Measurements from ENCODE around the gene GRB14. TPM values are rescaled to one million over a fixed set of nuclear protein-coding genes. Genes with fewer than 3 reads are reported as not detected.

Gene GRB14
- total RNA-seq, 1 experiment from 2014 or later, result 6.3 TPM

DNA sequence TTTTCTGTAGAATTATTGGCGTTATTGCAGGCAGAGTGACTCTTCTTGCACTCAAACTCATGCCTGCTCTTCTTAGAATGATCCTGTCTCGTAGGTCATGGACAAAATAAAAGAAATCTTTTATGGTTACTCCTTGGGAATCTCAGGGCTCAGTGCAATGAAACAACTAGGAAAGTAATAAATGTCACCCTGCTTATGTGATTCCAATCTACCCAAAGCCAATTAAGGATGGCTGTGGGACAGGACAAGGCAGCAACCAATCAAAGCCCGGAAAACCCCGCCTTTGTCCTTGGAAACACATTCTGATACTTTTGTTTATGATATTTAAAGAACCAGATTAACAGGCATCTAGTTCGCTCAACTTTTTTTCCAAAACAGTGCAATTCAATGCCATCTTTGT lies 53.0 kb downstream of the GRB14 start:
- Histone ChIP-seq H3K4me3 (replicated peaks in 1 of 2; ENCODE audit: low read depth in 1 of 2, low read length in 2 of 2) (no peak overlapping the region), H3K9ac (ENCODE audit: low read length) (no peak overlapping the region), H3K9me3 (ENCODE audit: control insufficient read depth in 1 of 2, insufficient read depth in 1 of 2, low read depth in 1 of 2, low read length in 2 of 2) (no peaks in the 10 kb centered on the region), H3K36me3 (ENCODE audit: control insufficient read depth in 1 of 2, insufficient read depth in 2 of 2, low read length in 2 of 2) (no peaks in the 10 kb centered on the region), H3K27me3 (ENCODE audit: insufficient read depth, low read length) (no peaks in the 10 kb centered on the region), H2AFZ (ENCODE audit: low read depth, low read length, poor library complexity, severe bottlenecking) (no peak overlapping the region), H3K79me2 (ENCODE audit: insufficient read depth, low read length) (no peaks in the 10 kb centered on the region), H4K20me1 (ENCODE audit: insufficient read depth) (no peaks in the 10 kb centered on the region), H3K4me1 (ENCODE audit: control insufficient read depth in 1 of 2, insufficient read depth in 2 of 2, low read length in 2 of 2) (no peaks in the 10 kb centered on the region), H3K9me2 (ENCODE audit: insufficient read depth) (no peaks in the 10 kb centered on the region), H3K4me2 (ENCODE audit: low read length) (no peak overlapping the region), H3K27ac (ENCODE audit: low read depth, low read length) (no peak overlapping the region)
- no peak for DNase-seq (ENCODE audit: low read depth, low spot score)
- ChIA-PET CTCF (interaction anchor here (1.9 kb wide), 1 partner anchor 8 kb away, joined by 8 read pairs; no protein-coding TSS in a partner anchor), POLR2A (no interaction called here), RAD21 (ENCODE audit: low non-redundant PET in 1 of 2, low total read pairs in 2 of 2, uncharacterized antibody in 2 of 2, unreplicated experiment in 2 of 2) (no interaction called here)
- no peak for ATAC-seq
- no TSS peak for BruUV-seq (replicated peaks)
- TF ChIP-seq POLR2AphosphoS5 (IDR thresholded peaks at IDR 0.05; ENCODE audit: low read depth, low read length), result no peak
- no peak for TF ChIP-seq RAD21 (IDR thresholded peaks at IDR 0.05; ENCODE audit: low read depth)
- TF ChIP-seq, protein P1, sequence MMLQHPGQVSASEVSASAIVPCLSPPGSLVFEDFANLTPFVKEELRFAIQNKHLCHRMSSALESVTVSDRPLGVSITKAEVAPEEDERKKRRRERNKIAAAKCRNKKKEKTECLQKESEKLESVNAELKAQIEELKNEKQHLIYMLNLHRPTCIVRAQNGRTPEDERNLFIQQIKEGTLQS (IDR thresholded peaks at IDR 0.05), result no peak
- TF ChIP-seq FOSL1 (IDR thresholded peaks at IDR 0.05; ENCODE audit: low read depth), result no peak
- TF ChIP-seq SRF (IDR thresholded peaks at IDR 0.05; ENCODE audit: low read depth), result no peak
- TF ChIP-seq CEBPB (IDR thresholded peaks at IDR 0.05; ENCODE audit: low read depth), result no peak
- TF ChIP-seq POLR2A (IDR thresholded peaks at IDR 0.05; ENCODE audit: borderline replicate concordance, extremely low read depth, insufficient read depth, insufficient read length), result no peak
- no peak for TF ChIP-seq TCF7L2 (IDR thresholded peaks at IDR 0.05; ENCODE audit: borderline replicate concordance, extremely low read depth, insufficient read depth, insufficient read length)
- intact Hi-C loops (cut with micrococcal nuclease), result no loop called here

DNA sequence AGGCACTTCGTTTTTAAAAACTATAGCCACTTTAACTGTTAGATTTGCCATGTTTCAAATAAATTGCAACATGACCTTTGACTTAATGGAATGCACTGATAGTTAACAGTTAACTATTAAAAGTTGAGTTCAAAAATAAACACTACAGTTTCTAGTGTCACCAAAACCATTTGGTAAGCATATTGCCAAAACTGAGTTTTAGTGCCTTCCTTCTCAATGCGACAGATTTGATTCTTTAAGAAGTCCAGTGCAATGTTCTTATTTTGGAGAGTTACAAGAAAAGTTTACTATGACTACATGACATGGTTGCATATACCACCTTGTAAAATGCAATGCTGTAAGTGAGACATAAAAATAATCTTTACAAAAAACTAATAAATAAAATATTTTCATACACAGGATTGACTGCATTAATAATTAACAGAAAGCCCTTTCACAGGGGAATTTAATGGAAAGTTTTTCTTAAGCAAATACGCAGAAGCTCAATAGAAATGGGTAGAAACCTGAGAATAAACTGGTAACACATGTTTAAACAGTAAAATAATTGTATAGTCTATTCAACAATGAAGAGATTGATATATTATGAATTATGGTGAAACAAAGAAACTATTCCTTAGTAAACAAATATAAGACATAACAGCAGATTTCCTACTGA lies 53.8 kb downstream of the GRB14 start:
- RAD21 ChIA-PET (ENCODE audit: low non-redundant PET in 1 of 2, low total read pairs in 2 of 2, uncharacterized antibody in 2 of 2, unreplicated experiment in 2 of 2), result no interaction called here
- no TSS peak for BruUV-seq (replicated peaks)
- TF ChIP-seq EZH2 (IDR thresholded peaks at IDR 0.05), result no peak
- no peak for TF ChIP-seq JUND (IDR thresholded peaks at IDR 0.05)
- no peak for TF ChIP-seq ELF1 (IDR thresholded peaks at IDR 0.05; ENCODE audit: borderline replicate concordance, low read depth)
- Histone ChIP-seq H3K9me2 (ENCODE audit: insufficient read depth) (no peaks in the 10 kb centered on the region), H3K27ac (ENCODE audit: low read depth, low read length) (no peak overlapping the region), H3K9ac (ENCODE audit: low read length) (no peak overlapping the region), H4K20me1 (ENCODE audit: insufficient read depth) (no peaks in the 10 kb centered on the region), H3K9me3 (ENCODE audit: control insufficient read depth in 1 of 2, insufficient read depth in 1 of 2, low read depth in 1 of 2, low read length in 2 of 2) (no peaks in the 10 kb centered on the region), H3K27me3 (ENCODE audit: insufficient read depth, low read length) (no peaks in the 10 kb centered on the region), H3K79me2 (ENCODE audit: insufficient read depth, low read length) (no peaks in the 10 kb centered on the region), H3K4me2 (ENCODE audit: low read length) (no peak overlapping the region), H3K4me1 (ENCODE audit: control insufficient read depth in 1 of 2, insufficient read depth in 2 of 2, low read length in 2 of 2) (no peaks in the 10 kb centered on the region), H3K36me3 (ENCODE audit: control insufficient read depth in 1 of 2, insufficient read depth in 2 of 2, low read length in 2 of 2) (no peaks in the 10 kb centered on the region), H3K4me3 (replicated peaks in 1 of 2; ENCODE audit: low read depth in 1 of 2, low read length in 2 of 2) (no peak overlapping the region), H2AFZ (ENCODE audit: low read depth, low read length, poor library complexity, severe bottlenecking) (no peak overlapping the region)
- DNase-seq (ENCODE audit: low read depth, low spot score) (no peak), ATAC-seq (no peak)
- POLR2A ChIA-PET, result no interaction called here
- CTCF ChIA-PET, result no interaction called here
- intact Hi-C loops (cut with micrococcal nuclease), result no loop called here

All from HCT116 (cell line).